RWPE1 (cell line): ENCODE measurements around the gene TTC8.

ENCODE experiments used
- CTCF ChIA-PET: fragments of 350-600 bp; sonication (Branson Sonifier 250); formaldehyde crosslinking; extraction: SDS; loops from one replicate; lab custom pipeline; 2021; lab: Yijun Ruan, JAX
- POLR2A ChIA-PET: fragments of 400-600 bp; formaldehyde crosslinking; extraction: SDS; loops from one replicate; lab custom pipeline; 2020; ENCODE audit warnings: antibody characterized with exemption; ENCODE audit not compliant: low non-redundant PET; lab: Yijun Ruan, JAX
- DNase-seq: peaks from one replicate; pipeline ENCODE4 v3.0.0; 2012; ENCODE audit warnings: low spot score
- H3K27ac ChIP-seq: fragments of 450-650 bp; 2 replicates; pipeline ENCODE4 v1.5.1; 2017
- TF ChIP-seq, protein P1 (sequence below): fragments of 450-650 bp; conservative IDR thresholded peaks from 2 replicates; pipeline ENCODE4 v1.5.1; 2017; ENCODE audit warnings: low read depth, mild to moderate bottlenecking

TTC8 gene

DNA sequence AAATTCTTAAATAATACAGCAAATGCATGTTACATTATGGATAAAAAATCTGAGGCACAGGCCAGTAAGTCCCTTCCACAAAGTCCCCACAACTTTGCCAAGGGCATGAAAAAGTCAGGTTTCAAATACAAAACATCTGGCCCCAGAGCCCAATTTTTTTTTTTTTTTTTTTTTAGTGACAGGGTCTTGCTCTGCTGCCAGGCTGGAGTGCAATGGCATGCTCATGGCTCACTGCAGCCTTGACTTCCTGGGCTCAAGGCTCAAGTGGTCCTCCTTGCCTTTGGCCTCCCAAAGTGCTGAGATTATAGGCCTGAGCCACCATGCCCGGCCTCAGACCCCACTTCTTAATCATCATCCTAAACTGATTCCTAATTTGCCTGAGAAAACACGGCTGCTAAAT lies 3.1 kb upstream of the TTC8 start:
- H3K27ac ChIP-seq: no peak overlapping the region
- CTCF ChIA-PET: no interaction called here
- POLR2A ChIA-PET: no interaction called here
- TF ChIP-seq, protein P1, sequence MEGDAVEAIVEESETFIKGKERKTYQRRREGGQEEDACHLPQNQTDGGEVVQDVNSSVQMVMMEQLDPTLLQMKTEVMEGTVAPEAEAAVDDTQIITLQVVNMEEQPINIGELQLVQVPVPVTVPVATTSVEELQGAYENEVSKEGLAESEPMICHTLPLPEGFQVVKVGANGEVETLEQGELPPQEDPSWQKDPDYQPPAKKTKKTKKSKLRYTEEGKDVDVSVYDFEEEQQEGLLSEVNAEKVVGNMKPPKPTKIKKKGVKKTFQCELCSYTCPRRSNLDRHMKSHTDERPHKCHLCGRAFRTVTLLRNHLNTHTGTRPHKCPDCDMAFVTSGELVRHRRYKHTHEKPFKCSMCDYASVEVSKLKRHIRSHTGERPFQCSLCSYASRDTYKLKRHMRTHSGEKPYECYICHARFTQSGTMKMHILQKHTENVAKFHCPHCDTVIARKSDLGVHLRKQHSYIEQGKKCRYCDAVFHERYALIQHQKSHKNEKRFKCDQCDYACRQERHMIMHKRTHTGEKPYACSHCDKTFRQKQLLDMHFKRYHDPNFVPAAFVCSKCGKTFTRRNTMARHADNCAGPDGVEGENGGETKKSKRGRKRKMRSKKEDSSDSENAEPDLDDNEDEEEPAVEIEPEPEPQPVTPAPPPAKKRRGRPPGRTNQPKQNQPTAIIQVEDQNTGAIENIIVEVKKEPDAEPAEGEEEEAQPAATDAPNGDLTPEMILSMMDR: no peak
- DNase-seq: no peak

DNA sequence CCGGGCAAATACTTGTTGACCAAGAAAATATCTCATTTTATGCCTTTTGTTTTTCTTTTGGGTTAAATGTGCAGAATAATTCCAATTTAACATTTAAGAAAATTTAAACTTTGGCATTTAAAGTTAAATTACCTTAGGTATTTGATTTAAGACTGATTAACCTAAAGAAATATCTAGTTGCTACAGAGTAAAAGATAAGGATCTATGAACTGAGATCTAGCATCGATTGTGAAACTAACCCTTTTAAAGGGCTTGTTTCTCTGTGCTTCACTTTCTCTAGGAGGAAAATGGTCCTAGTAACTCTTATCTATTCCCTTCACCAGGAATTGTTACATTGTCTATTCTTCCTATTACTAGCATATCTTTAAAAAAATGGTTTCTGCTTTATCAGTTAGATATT lies 2.6 kb upstream of the TTC8 start:
- CTCF ChIA-PET: no interaction called here
- DNase-seq: no peak

GRCh38 chr14:88823968-88824313 lies 510 bp upstream of the TTC8 start:
- POLR2A ChIA-PET: no interaction called here

More for the DNA sequence above, 2.6 kb upstream of the TTC8 start:
- POLR2A ChIA-PET: no interaction called here
- TF ChIP-seq, protein P1: no peak
- H3K27ac ChIP-seq: no peak overlapping the region

DNA sequence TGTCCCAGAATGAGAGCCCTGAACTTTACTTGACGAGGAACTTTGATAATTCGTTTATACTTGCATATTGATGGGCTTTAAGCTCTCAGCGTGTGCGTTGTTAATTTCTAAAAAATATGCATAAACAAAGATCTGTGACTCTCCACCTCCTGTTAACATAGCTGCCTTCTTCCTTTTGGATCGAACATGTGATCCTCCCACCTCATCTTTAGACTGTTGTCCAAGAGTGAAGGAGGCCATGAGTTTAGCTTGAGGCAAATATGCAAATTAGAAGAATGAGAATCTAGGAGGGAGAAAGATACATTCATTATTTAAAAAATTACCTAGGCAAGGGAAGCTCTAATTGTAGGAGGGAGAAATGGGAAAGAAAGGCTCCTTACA lies 617 bp downstream of the TTC8 start:
- peak; percentile 12 for DNase-seq
- H3K27ac ChIP-seq: peak overlapping the region; percentile 82
- TF ChIP-seq, protein P1: no peak
- ChIA-PET CTCF (interaction anchor here (0.9 kb wide), 1 partner anchor 143 kb away, joined by 3 read pairs; no protein-coding TSS in a partner anchor), POLR2A (interaction anchor here (0.6 to 0.7 kb wide), 2 partner anchors 14 to 94 kb away, joined by 3 read pairs; no protein-coding TSS in a partner anchor)

More at GRCh38 chr14:88823968-88824313, 510 bp upstream of the TTC8 start:
- CTCF ChIA-PET: interaction anchor here (0.9 kb wide), 1 partner anchor 25 kb away, joined by 3 read pairs; no protein-coding TSS in a partner anchor
- no peak for DNase-seq
- peak overlapping the region; percentile 82 for H3K27ac ChIP-seq
- TF ChIP-seq, protein P1: no peak

DNA sequence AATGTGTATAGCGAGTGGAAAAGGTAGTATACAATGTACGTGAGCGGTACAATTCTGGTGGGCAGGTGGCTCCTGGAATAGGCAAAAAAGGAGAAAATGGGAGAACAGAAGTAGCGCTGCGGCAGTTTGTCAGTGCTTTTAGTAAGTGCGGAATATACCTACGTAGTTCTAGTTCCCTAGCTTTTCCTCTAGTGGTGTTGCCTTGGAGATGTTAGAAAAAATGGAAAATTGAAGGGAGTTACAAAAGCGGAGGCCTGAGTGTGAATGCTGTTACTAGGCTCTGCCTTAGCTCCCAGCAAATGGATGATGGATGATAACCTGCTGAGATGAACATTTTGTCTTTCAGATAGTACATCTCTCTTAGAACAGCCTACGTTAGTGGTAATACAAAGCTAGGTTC lies 1.1 kb downstream of the TTC8 start:
- POLR2A ChIA-PET: interaction anchor here (0.7 kb wide), 1 partner anchor 94 kb away, joined by 3 read pairs; no protein-coding TSS in a partner anchor
- no peak overlapping the region for H3K27ac ChIP-seq
- TF ChIP-seq, protein P1: no peak
- CTCF ChIA-PET: interaction anchor here (0.6 to 0.9 kb wide), 4 partner anchors 23 to 813 kb away, joined by 3 to 5 read pairs (median 3); no protein-coding TSS in a partner anchor
- no peak for DNase-seq

DNA sequence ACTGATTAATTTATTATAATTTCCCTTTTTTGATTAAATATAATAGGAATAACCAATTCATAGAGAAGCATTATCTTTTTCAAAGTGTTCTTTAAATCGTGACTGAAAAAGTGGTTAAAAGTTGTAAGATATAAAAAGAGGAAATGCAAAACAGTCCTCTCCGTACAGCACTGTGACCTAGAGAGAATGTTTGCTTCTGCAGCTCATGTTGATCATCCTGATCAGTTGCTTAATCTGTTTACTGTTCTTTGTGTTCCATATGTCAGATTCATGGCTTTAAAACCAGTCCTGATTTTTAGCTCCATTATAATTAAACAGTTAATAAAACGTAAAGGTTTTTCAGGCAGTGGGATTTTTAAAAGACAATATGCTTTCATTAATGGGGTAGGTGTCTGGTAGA lies 4.7 kb downstream of the TTC8 start:
- ChIA-PET POLR2A (no interaction called here), CTCF (interaction anchor here (0.5 kb wide), 1 partner anchor 422 kb away, joined by 4 read pairs; no protein-coding TSS in a partner anchor)
- no peak for DNase-seq
- TF ChIP-seq, protein P1: no peak
- no peak overlapping the region for H3K27ac ChIP-seq
